SK-N-SH (cell line): Measurements from ENCODE around the gene MS4A15. TPM values are rescaled to one million over a fixed set of nuclear protein-coding genes. Genes with fewer than 3 reads are reported as not detected.

Experiments
- CTCF ChIA-PET: fragments of 300-600, 350-600 bp; formaldehyde crosslinking; extraction: SDS; loops from one replicate; lab custom pipeline; 2021; lab: Yijun Ruan, JAX
- POLR2A ChIA-PET: fragments of 350-600 bp; sonication (Branson Sonifier 250); formaldehyde crosslinking; extraction: SDS; loops from one replicate; lab custom pipeline; 2020; ENCODE audit warnings: antibody characterized with exemption, inconsistent platforms; lab: Yijun Ruan, JAX
- DNase-seq: peaks from one replicate; pipeline ENCODE4 v3.0.0; 2012
- H2AFZ ChIP-seq: fragments of 200-600 bp; sonication (generic); 2 replicates; pipeline ENCODE4 v1.8.1; 2016; ENCODE audit warnings: antibody characterized with exemption, mild to moderate bottlenecking, low read depth
- H3F3A ChIP-seq: fragments of 200-600 bp; sonication (generic); replicated peaks from 2 replicates; pipeline ENCODE3; 2016; ENCODE audit warnings: antibody characterized with exemption, mild to moderate bottlenecking; ENCODE audit not compliant: insufficient read depth
- H3K27ac ChIP-seq, 2 experiments: fragments of 200-500 bp in 1 of 2; fragments of 200-600 bp in 1 of 2; sonication (Bioruptor generic) in 1 of 2; sonication (generic), shearing (Covaris generic) in 1 of 2; 2 replicates each; pipeline versions ENCODE4 v1.5.1 to v1.6.1; 2014 to 2016; ENCODE audit warnings: low read depth in 2 of 2, inconsistent platforms in 1 of 2, low read length in 1 of 2, mild to moderate bottlenecking in 1 of 2, mixed read lengths in 1 of 2
- H3K27me3 ChIP-seq: fragments of 200-600 bp; sonication (generic), shearing (Covaris generic); 2 replicates; pipeline ENCODE4 v1.6.1; 2016; ENCODE audit warnings: mixed run types; ENCODE audit not compliant: insufficient read depth
- H3K36me3 ChIP-seq, 2 experiments: fragments of 200-500 bp in 1 of 2; fragments of 200-600 bp in 1 of 2; sonication (Bioruptor generic) in 1 of 2; sonication (generic) in 1 of 2; replicated peaks in 1 of 2; 2 replicates each; pipeline versions ENCODE3 to v1.5.1; 2014 to 2016; ENCODE audit warnings: low read length in 1 of 2, mild to moderate bottlenecking in 1 of 2; ENCODE audit not compliant: insufficient read depth in 2 of 2, control insufficient read depth in 1 of 2
- H3K4me1 ChIP-seq, 2 experiments: fragments of 200-500 bp in 1 of 2; fragments of 200-600 bp in 1 of 2; sonication (Bioruptor generic) in 1 of 2; sonication (generic), shearing (Covaris generic) in 1 of 2; 2 replicates each; pipeline versions ENCODE4 v1.5.1 to v1.6.1; 2014 to 2016; ENCODE audit warnings: low read depth in 1 of 2, low read length in 1 of 2, mixed run types in 1 of 2; ENCODE audit not compliant: insufficient read depth in 2 of 2, control insufficient read depth in 1 of 2
- H3K4me2 ChIP-seq: fragments of 200-600 bp; sonication (generic), shearing (Covaris generic); 2 replicates; pipeline ENCODE4 v1.6.1; 2017; ENCODE audit warnings: mixed run types
- H3K4me3 ChIP-seq, 2 experiments: fragments of 200-500 bp in 1 of 2; fragments of 200-600 bp in 1 of 2; sonication (Bioruptor generic) in 1 of 2; sonication (generic), shearing (Covaris generic) in 1 of 2; 2 replicates each; pipeline versions ENCODE4 v1.5.1 to v1.8.1; 2014 to 2016; ENCODE audit warnings: low read depth in 2 of 2, inconsistent platforms in 1 of 2, low read length in 1 of 2, mild to moderate bottlenecking in 1 of 2, mixed read lengths in 1 of 2, moderate library complexity in 1 of 2
- H3K79me2 ChIP-seq: fragments of 200-600 bp; sonication (generic); 2 replicates; pipeline ENCODE4 v1.8.1; 2017; ENCODE audit warnings: mild to moderate bottlenecking; ENCODE audit not compliant: insufficient read depth
- H3K9ac ChIP-seq: fragments of 200-600 bp; sonication (generic); 2 replicates; pipeline ENCODE4 v1.6.1; 2017; ENCODE audit warnings: mixed run types
- H3K9me2 ChIP-seq: fragments of 200-600 bp; sonication (generic); 2 replicates; pipeline ENCODE4 v1.6.1; 2017; ENCODE audit warnings: mixed run types
- H3K9me3 ChIP-seq: fragments of 200-600 bp; sonication (generic); 2 replicates; pipeline ENCODE4 v1.6.1; 2017; ENCODE audit warnings: mixed run types, mild to moderate bottlenecking, moderate library complexity
- H4K20me1 ChIP-seq: fragments of 200-600 bp; sonication (generic); 2 replicates; pipeline ENCODE4 v1.6.1; 2017; ENCODE audit warnings: mild to moderate bottlenecking, mixed run types; ENCODE audit not compliant: insufficient read depth
- CHD2 ChIP-seq: fragments of 150-350 bp; IDR thresholded peaks from 2 replicates; pipeline ENCODE4 v1.6.1; 2018; ENCODE audit warnings: low read length; ENCODE audit not compliant: partially characterized antibody
- ELF1 ChIP-seq: IDR thresholded peaks from 2 replicates; pipeline ENCODE4 v1.4.0; 2012
- FOSL2 ChIP-seq: IDR thresholded peaks from 2 replicates; pipeline ENCODE4 v1.4.0; 2012; ENCODE audit warnings: low read depth, mild to moderate bottlenecking, moderate library complexity, borderline replicate concordance
- FOXJ3 ChIP-seq: sonication (generic); formaldehyde crosslinking; IDR thresholded peaks from 2 replicates; pipeline ENCODE4 v1.5.1; 2020; ENCODE audit warnings: mild to moderate bottlenecking, missing genetic modification reagents
- FOXM1 ChIP-seq: IDR thresholded peaks from 2 replicates; pipeline ENCODE4 v1.4.0; 2012; ENCODE audit warnings: low read depth, mild to moderate bottlenecking
- JUND ChIP-seq: IDR thresholded peaks from 2 replicates; pipeline ENCODE4 v1.4.0; 2012
- NRF1 ChIP-seq: IDR thresholded peaks from 2 replicates; pipeline ENCODE4 v1.6.1; 2012; ENCODE audit warnings: low read depth, mild to moderate bottlenecking, low read length
- POLR2AphosphoS5 ChIP-seq: IDR thresholded peaks from 2 replicates; pipeline ENCODE4 v1.6.1; 2012; ENCODE audit warnings: low read depth, low read length
- RAD21 ChIP-seq: IDR thresholded peaks from 2 replicates; pipeline ENCODE4 v1.6.1; 2012; ENCODE audit warnings: mild to moderate bottlenecking, low read length
- RCOR1 ChIP-seq: fragments of 150-350 bp; IDR thresholded peaks from 2 replicates; pipeline ENCODE4 v1.6.1; 2017; ENCODE audit warnings: antibody characterized with exemption, low read length
- RFX5 ChIP-seq: IDR thresholded peaks from 2 replicates; pipeline ENCODE4 v1.6.1; 2012; ENCODE audit warnings: mild to moderate bottlenecking, improper control_type of control experiment, low read length
- SIN3A ChIP-seq: IDR thresholded peaks from 2 replicates; pipeline ENCODE4 v1.6.1; 2012; ENCODE audit warnings: low read depth, mild to moderate bottlenecking, low read length, moderate library complexity, borderline replicate concordance
- TEAD4 ChIP-seq: IDR thresholded peaks from 2 replicates; pipeline ENCODE4 v1.4.0; 2012; ENCODE audit warnings: mild to moderate bottlenecking, borderline replicate concordance; ENCODE audit not compliant: insufficient read depth
- YY1 ChIP-seq: IDR thresholded peaks from 2 replicates; pipeline ENCODE4 v1.4.0; 2012; ENCODE audit warnings: low read depth, mild to moderate bottlenecking
- WGBS: methylation state at CpG from one replicate; pipeline ENCODE4 v1.1.6; 2017; ENCODE audit warnings: low lambda C conversion rate; 5-methylcytosine and 5-hydroxymethylcytosine counted together
- polyA plus RNA-seq, 3 experiments: library from polyadenylated mRNA; depleted of rRNA; stranded (reverse); fragments of >200 nt; gene quantifications; 2 replicates each; pipeline ENCODE4 v1.2.3, GENCODE V29; 2012
- TF ChIP-seq, protein P1 (sequence below): IDR thresholded peaks from 2 replicates; pipeline ENCODE4 v1.4.0; 2012; ENCODE audit warnings: low read depth, borderline replicate concordance
- TF ChIP-seq, protein P2 (sequence below): IDR thresholded peaks from 2 replicates; pipeline ENCODE4; 2012
- TF ChIP-seq, protein P3 (sequence below): IDR thresholded peaks from 2 replicates; pipeline ENCODE4 v1.4.0; 2012; ENCODE audit warnings: low read depth
- TF ChIP-seq, protein P4 (sequence below): fragments of 150-350 bp; IDR thresholded peaks from 2 replicates; pipeline ENCODE4 v1.6.1; 2016; ENCODE audit warnings: mild to moderate bottlenecking, low read depth, low read length
- TF ChIP-seq, protein P5 (sequence below): fragments of 200-600 bp; sonication (generic); IDR thresholded peaks from 2 replicates; pipeline ENCODE4 v1.6.1; 2017; ENCODE audit warnings: antibody characterized with exemption, mild to moderate bottlenecking, moderate library complexity

The MS4A15 gene
- polyA plus RNA-seq, 1 of the 3 experiments (the other 2 are of a cell fraction): not detected

DNA sequence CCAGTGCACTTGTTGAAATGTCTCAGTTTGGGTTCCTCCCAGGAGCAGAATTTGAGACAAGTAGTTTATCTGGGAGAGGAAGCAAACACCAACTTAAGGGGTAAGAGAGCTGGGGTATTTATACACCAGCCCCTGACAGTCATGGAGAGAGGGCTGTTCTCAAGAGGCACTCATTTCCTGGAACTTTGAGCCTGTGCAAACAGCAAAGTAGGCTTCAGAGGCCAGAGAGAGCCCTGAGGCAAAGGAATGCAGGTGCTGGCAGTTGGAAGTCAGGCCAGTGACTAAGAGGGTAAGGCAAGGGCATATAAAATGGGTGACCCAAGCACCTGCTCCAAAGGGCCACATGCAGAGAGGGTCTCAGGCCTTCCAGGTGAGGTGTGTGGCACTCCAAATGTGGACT is 16.1 kb upstream of the MS4A15 start:
- Histone ChIP-seq H3K4me3 (no peak overlapping the region), H3K4me2 (no peak overlapping the region), H3K9ac (no peak overlapping the region), H3K4me1 (no peaks in the 10 kb centered on the region), H3K9me2 (no peaks in the 10 kb centered on the region), H3K27me3 (peaks cover 19% of the 10 kb centered on the region; the same call in 1 of the 2 replicates), H4K20me1 (no peaks in the 10 kb centered on the region), H3K9me3 (no peaks in the 10 kb centered on the region), H3F3A (no peaks in the 10 kb centered on the region), H3K79me2 (no peaks in the 10 kb centered on the region), H2AFZ (no peak overlapping the region), H3K27ac (no peak overlapping the region), H3K36me3 (no peaks in the 10 kb centered on the region)
- no peak for DNase-seq
- ChIA-PET POLR2A (no interaction called here), CTCF (interaction anchor here (1.3 to 1.4 kb wide), 3 partner anchors 10 to 22 kb away, joined by 3 read pairs; no protein-coding TSS in a partner anchor)
- no peak for TF ChIP-seq RCOR1
- no peak for TF ChIP-seq FOSL2
- TF ChIP-seq ELF1: no peak
- TF ChIP-seq, protein P1, sequence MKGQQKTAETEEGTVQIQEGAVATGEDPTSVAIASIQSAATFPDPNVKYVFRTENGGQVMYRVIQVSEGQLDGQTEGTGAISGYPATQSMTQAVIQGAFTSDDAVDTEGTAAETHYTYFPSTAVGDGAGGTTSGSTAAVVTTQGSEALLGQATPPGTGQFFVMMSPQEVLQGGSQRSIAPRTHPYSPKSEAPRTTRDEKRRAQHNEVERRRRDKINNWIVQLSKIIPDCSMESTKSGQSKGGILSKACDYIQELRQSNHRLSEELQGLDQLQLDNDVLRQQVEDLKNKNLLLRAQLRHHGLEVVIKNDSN: no peak
- TF ChIP-seq CHD2: no peak
- no peak for TF ChIP-seq YY1
- TF ChIP-seq, protein P2, sequence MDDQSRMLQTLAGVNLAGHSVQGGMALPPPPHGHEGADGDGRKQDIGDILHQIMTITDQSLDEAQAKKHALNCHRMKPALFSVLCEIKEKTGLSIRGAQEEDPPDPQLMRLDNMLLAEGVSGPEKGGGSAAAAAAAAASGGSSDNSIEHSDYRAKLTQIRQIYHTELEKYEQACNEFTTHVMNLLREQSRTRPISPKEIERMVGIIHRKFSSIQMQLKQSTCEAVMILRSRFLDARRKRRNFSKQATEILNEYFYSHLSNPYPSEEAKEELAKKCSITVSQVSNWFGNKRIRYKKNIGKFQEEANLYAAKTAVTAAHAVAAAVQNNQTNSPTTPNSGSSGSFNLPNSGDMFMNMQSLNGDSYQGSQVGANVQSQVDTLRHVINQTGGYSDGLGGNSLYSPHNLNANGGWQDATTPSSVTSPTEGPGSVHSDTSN: no peak
- TF ChIP-seq FOXJ3 (CRISPR knock-in tag): no peak
- no peak for TF ChIP-seq TEAD4
- TF ChIP-seq JUND: no peak
- no peak for TF ChIP-seq NRF1
- no peak for TF ChIP-seq POLR2AphosphoS5
- TF ChIP-seq, protein P3, sequence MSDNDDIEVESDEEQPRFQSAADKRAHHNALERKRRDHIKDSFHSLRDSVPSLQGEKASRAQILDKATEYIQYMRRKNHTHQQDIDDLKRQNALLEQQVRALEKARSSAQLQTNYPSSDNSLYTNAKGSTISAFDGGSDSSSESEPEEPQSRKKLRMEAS: no peak
- TF ChIP-seq SIN3A: no peak

DNA sequence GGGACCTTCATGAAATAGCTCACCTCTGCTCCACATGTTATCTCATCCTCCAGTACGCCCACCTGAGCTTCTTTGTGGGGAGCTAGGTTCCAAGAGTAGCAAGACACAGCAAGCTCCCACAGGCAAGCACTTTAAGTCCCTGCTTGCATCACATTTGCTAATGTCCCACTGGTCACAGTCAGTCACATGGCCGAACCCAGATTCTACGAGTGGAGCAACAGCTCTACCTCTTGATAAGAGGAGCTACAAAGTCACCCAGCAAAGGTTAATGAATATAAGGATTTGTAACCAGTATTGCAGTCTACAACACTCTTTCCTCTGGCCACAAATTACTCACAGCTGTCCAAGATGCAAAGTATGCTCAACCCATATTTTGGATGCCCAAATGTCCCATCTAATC is 15.2 kb upstream of the MS4A15 start:
- H3K4me3 ChIP-seq: no peak overlapping the region
- no peaks in the 10 kb centered on the region for H3K36me3 ChIP-seq
- WGBS: 0% methylated on average over 3 of the region's 3 CpGs
- no peaks in the 10 kb centered on the region for H3K9me3 ChIP-seq
- POLR2A ChIA-PET: no interaction called here
- TF ChIP-seq RAD21 (no peak), FOXM1 (no peak), JUND (no peak), RFX5 (no peak)
- TF ChIP-seq, protein P4, sequence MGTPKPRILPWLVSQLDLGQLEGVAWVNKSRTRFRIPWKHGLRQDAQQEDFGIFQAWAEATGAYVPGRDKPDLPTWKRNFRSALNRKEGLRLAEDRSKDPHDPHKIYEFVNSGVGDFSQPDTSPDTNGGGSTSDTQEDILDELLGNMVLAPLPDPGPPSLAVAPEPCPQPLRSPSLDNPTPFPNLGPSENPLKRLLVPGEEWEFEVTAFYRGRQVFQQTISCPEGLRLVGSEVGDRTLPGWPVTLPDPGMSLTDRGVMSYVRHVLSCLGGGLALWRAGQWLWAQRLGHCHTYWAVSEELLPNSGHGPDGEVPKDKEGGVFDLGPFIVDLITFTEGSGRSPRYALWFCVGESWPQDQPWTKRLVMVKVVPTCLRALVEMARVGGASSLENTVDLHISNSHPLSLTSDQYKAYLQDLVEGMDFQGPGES: no peak
- TF ChIP-seq, protein P5, sequence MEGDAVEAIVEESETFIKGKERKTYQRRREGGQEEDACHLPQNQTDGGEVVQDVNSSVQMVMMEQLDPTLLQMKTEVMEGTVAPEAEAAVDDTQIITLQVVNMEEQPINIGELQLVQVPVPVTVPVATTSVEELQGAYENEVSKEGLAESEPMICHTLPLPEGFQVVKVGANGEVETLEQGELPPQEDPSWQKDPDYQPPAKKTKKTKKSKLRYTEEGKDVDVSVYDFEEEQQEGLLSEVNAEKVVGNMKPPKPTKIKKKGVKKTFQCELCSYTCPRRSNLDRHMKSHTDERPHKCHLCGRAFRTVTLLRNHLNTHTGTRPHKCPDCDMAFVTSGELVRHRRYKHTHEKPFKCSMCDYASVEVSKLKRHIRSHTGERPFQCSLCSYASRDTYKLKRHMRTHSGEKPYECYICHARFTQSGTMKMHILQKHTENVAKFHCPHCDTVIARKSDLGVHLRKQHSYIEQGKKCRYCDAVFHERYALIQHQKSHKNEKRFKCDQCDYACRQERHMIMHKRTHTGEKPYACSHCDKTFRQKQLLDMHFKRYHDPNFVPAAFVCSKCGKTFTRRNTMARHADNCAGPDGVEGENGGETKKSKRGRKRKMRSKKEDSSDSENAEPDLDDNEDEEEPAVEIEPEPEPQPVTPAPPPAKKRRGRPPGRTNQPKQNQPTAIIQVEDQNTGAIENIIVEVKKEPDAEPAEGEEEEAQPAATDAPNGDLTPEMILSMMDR: no peak
- H3K27me3 ChIP-seq: peaks cover 19% of the 10 kb centered on the region; the same call in 1 of the 2 replicates
- no peak for DNase-seq
- no peak overlapping the region for H2AFZ ChIP-seq
- no peaks in the 10 kb centered on the region for H3K79me2 ChIP-seq
- H3K9ac ChIP-seq: no peak overlapping the region
- H3K4me1 ChIP-seq: no peaks in the 10 kb centered on the region
- no peak overlapping the region for H3K4me2 ChIP-seq
- H3K9me2 ChIP-seq: no peaks in the 10 kb centered on the region
- no peaks in the 10 kb centered on the region for H3F3A ChIP-seq
- no peaks in the 10 kb centered on the region for H4K20me1 ChIP-seq
- CTCF ChIA-PET: interaction anchor here (1.4 kb wide), 1 partner anchor 21 kb away, joined by 3 read pairs; no protein-coding TSS in a partner anchor
- no peak overlapping the region for H3K27ac ChIP-seq
